HUES6 (cell line): ENCODE data around the gene NCKAP5.

ENCODE experiments used
- H3K27ac ChIP-seq: 2 replicates; pipeline ENCODE4 v1.7.0; 2013; ENCODE audit warnings: low read depth, mild to moderate bottlenecking, low read length, inconsistent platforms
- H3K27me3 ChIP-seq: 2 replicates; pipeline ENCODE4 v1.6.1; 2013; ENCODE audit warnings: low read length; ENCODE audit not compliant: control insufficient read depth, insufficient read depth
- H3K36me3 ChIP-seq: 2 replicates; pipeline ENCODE4 v1.6.1; 2013; ENCODE audit warnings: low read length; ENCODE audit not compliant: control insufficient read depth, insufficient read depth
- H3K4me1 ChIP-seq: 2 replicates; pipeline ENCODE4 v1.6.1; 2013; ENCODE audit warnings: low read length; ENCODE audit not compliant: control insufficient read depth, insufficient read depth
- H3K4me3 ChIP-seq: 2 replicates; pipeline ENCODE4 v1.5.1; 2013; ENCODE audit warnings: low read depth, low read length
- H3K9ac ChIP-seq: one replicate; pipeline ENCODE4 v1.6.1; 2013; ENCODE audit warnings: mild to moderate bottlenecking, low read length
- H3K9me3 ChIP-seq: 2 replicates; pipeline ENCODE4 v1.6.1; 2013; ENCODE audit warnings: low read depth, low read length; ENCODE audit not compliant: control insufficient read depth, insufficient read depth

The NCKAP5 gene

DNA sequence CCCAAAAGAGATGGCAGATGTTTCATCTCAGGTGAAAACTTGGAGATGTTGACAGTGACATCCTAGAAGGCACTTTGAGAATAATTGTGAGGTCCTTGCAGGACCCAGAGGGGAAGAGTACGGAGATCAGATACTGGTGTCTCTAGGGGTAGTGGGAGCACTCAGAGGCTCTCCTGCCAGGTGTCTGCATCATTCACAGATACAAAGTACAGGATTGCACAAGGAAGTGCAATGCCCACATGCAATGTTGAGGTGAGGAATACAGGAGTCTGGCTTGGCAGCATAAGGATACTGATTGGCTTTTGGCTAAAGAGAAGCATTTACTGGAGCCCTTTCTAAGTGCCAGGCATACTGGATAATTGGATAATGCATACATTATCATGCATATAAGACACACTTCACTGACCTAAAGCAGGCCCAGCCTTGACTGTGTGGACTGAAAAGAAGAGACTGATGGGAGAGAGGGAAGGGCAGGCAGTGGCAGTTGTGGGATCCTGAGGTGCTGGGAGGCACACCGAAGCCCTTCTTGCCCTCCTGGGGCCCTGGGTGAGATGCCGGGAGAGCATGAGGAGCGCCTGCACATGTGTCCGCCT lies 31.0 kb upstream of the NCKAP5 start:
- no peak overlapping the region for H3K9ac ChIP-seq
- no peaks in the 10 kb centered on the region for H3K36me3 ChIP-seq
- no peak overlapping the region for H3K4me3 ChIP-seq
- H3K27me3 ChIP-seq: peaks cover 6% of the 10 kb centered on the region; the same call in 1 of the 2 replicates
- H3K4me1 ChIP-seq: peaks cover 4% of the 10 kb centered on the region; the same call in 1 of the 2 replicates
- H3K9me3 ChIP-seq: no peaks in the 10 kb centered on the region
- H3K27ac ChIP-seq: no peak overlapping the region

DNA sequence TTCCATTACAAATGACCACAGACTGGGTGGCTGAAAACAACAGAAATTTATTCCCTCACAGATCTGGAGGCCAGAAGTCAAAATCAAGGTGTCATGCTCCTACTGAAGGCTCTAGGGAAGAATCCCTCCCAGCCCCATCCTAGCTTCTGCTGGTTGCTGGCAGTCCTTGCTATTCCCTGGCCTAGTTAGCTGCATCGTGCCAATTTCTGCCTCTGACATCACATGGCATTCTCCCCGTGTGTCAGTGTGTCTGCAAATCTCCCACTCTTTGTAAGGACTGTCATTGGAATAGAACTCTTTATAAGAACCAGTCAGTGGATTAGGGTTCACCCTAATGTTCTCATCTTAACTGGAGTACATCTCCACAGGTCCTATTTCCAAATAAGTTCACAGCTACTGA lies 30.5 kb upstream of the NCKAP5 start:
- H3K27me3 ChIP-seq: peaks cover 6% of the 10 kb centered on the region; the same call in 1 of the 2 replicates
- no peak overlapping the region for H3K9ac ChIP-seq
- H3K27ac ChIP-seq: no peak overlapping the region
- H3K36me3 ChIP-seq: no peaks in the 10 kb centered on the region
- no peak overlapping the region for H3K4me3 ChIP-seq
- H3K4me1 ChIP-seq: peaks cover 4% of the 10 kb centered on the region; the same call in 1 of the 2 replicates
- H3K9me3 ChIP-seq: no peaks in the 10 kb centered on the region

DNA sequence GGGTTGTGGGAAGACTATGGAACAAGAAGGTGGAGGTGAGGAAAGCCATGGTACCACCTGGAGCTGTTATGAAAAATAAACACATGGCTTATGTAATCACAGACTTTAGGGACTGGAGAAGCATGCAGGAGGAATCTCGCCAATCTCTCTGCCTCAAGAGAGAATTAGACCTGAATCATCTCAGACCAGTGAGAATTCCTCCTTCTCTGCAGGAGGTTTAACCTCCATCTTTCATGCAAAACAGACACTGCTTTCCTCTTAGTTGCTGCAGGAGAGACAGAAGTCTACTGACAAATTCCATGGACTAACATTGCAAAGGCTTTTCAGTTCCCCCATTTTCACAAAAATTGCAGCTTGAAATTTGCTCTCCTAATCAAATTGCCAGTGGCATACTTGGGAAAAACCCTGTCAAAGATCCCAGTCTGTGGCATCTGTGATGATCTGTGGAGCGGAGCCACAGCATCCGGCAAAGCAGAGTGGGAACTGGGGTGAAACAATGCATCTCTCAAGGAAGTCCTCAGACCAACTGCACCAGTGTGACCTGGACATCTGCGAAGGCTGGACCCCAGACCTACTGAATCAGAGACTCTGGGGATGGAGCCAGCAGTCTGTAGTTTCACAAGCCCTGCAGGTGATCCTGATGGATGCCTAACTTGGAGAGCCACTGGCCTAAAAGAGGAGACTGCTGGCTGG lies 28.6 kb upstream of the NCKAP5 start:
- Histone ChIP-seq H3K27ac (no peak overlapping the region), H3K36me3 (no peaks in the 10 kb centered on the region), H3K4me3 (no peak overlapping the region), H3K9me3 (no peaks in the 10 kb centered on the region), H3K9ac (no peak overlapping the region), H3K4me1 (peaks cover 4% of the 10 kb centered on the region; the same call in 1 of the 2 replicates), H3K27me3 (peaks cover 6% of the 10 kb centered on the region; the same call in 1 of the 2 replicates)

DNA sequence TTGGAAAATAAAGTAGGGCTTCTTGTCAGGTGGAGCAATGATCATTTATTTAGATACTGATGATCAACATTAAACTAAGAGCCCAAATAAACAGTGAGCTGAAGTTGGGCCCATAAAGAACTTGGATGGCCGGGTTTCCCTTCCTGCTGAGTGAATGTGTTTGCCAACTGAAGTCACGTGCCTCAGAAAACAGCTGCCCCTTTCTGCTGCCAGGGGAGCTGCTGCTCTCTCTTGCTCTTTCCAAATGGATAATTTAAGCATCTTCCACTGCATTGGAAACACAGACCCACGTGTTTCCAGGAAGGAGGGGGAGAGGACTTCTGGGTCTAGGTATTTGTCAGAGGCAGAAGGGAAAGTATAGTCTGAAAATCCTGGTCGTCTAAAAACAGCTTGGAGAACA lies 22.9 kb upstream of the NCKAP5 start:
- no peak overlapping the region for H3K9ac ChIP-seq
- H3K9me3 ChIP-seq: no peaks in the 10 kb centered on the region
- no peaks in the 10 kb centered on the region for H3K27me3 ChIP-seq
- H3K4me1 ChIP-seq: 0 out of 2 replicates have a peak, but pooled peaks cover 2% of the 10 kb centered on the region
- H3K4me3 ChIP-seq: no peak overlapping the region
- H3K36me3 ChIP-seq: no peaks in the 10 kb centered on the region
- H3K27ac ChIP-seq: no peak overlapping the region

DNA sequence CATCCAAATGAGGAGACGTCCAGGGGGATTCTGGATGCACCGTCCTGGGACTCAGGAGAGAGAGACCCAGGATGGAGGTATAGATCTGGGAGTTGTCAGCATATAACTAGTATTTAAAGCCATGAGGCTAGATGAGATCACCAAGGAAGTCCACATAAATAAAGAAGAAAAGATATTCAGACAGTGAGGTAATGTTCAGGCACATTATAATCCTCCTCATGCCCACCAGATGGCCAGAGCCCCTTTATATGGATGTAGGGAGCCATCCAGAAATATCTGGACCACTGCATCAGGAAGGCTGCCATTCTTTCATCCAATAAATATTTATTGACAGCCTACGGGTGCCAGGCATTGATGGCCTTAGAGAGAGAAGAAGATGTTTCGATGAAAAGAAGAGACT lies 21.2 kb upstream of the NCKAP5 start:
- H3K9ac ChIP-seq: no peak overlapping the region
- 0 out of 2 replicates have a peak, but pooled peaks cover 2% of the 10 kb centered on the region for H3K4me1 ChIP-seq
- no peaks in the 10 kb centered on the region for H3K9me3 ChIP-seq
- no peak overlapping the region for H3K27ac ChIP-seq
- no peak overlapping the region for H3K4me3 ChIP-seq
- no peaks in the 10 kb centered on the region for H3K36me3 ChIP-seq
- no peaks in the 10 kb centered on the region for H3K27me3 ChIP-seq

DNA sequence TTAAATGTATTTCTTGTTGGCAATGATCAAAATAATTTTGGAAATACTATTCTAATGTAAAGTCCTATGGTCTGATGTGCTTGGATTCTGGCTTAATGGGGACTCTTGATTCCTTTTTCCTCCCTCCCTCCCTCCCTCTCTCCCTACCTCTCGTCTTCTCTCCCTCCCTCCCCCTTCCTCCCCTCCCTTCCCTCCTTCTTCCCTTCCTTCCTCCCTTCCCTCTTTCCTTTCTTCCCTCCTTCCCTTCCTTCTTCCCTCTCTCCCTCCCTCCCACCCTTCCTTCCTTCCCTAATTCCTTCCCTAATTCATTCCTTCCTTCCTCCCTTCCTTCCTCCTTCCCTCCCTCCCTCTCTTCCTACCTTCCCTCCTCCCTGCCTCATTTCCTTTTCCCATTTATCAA lies 19.9 kb upstream of the NCKAP5 start:
- H3K27ac ChIP-seq: no peak overlapping the region
- no peak overlapping the region for H3K4me3 ChIP-seq
- no peak overlapping the region for H3K9ac ChIP-seq
- H3K27me3 ChIP-seq: no peaks in the 10 kb centered on the region
- 0 out of 2 replicates have a peak, but pooled peaks cover 2% of the 10 kb centered on the region for H3K4me1 ChIP-seq
- H3K9me3 ChIP-seq: no peaks in the 10 kb centered on the region
- H3K36me3 ChIP-seq: no peaks in the 10 kb centered on the region

DNA sequence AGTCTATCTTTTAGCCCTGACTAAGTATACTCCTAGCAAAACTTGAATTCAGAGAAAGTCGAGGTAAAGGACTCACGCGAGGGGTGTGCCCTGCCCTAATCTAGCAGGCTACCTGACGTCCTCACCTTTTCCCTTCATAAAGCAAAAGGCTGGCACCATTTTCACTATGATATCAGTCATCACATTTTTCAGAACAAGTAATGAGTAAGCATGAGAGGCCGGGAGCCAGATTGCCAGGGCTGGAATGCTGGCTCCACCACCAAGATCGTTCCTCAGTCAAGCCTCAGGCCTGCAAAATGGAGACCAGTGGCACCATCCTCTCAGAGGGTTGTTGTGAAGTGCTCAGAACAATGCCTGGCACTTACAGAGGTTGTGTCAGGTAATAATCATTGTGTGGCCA lies 18.7 kb upstream of the NCKAP5 start:
- H3K9ac ChIP-seq: no peak overlapping the region
- H3K27ac ChIP-seq: no peak overlapping the region
- no peak overlapping the region for H3K4me3 ChIP-seq
- no peaks in the 10 kb centered on the region for H3K36me3 ChIP-seq
- H3K9me3 ChIP-seq: no peaks in the 10 kb centered on the region
- no peaks in the 10 kb centered on the region for H3K27me3 ChIP-seq
- H3K4me1 ChIP-seq: 0 out of 2 replicates have a peak, but pooled peaks cover 2% of the 10 kb centered on the region

DNA sequence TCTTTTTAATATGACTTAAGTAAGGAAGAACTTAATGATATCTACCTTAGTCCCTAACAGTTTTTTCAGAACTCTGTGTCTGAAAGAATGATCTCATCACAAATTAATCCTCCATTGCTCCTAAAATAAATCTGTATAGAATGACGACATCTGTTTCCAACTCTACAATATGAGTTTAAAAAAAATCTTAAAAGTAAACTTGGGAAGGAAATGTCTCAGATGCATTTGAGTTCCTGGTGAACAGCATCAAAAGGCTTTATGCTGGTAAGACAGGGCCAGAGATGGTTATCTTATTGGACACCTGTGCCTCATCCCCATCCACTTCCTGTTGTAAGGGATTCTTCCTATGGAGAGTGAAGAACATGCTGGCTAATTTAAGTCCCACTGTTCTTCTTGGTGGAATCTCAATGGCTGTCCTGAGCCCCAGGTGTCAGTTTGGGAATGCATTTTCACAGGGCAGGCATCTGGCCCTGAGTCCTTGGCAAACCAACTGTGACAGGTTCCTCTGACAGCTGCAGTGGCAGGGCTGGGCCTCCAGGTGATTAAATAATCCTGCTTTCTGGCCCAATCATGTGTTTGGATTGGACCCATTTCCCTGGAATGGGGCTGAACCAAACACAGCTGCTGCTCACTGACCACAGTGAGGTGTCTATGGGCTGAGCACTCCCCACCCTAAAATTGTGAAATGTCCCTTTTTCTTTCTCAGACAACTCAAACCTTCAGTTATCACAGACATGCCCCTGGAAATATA lies 12.9 kb upstream of the NCKAP5 start:
- Histone ChIP-seq H3K4me3 (no peak overlapping the region), H3K9me3 (no peaks in the 10 kb centered on the region), H3K27ac (no peak overlapping the region), H3K4me1 (no peaks in the 10 kb centered on the region), H3K27me3 (no peaks in the 10 kb centered on the region), H3K9ac (no peak overlapping the region), H3K36me3 (no peaks in the 10 kb centered on the region)

DNA sequence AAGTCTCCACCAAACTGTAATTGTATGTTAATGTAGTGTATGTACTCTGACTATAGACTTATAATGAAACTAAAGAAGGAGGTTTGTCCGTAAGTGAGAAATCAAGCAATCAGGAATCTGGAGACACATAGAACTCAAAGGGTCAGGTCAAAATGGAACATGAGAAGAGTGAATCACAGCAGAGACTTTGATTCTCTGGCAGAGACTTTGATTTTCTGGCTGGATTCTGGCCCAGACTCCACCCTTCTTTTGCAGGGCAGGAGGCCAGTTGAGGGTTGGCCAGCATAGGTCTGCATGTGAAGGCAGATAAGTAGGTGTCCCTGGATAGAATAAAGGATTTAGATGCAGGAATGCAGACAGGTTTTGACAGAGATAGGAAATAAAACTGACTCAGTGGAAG lies 11.0 kb upstream of the NCKAP5 start:
- Histone ChIP-seq H3K9me3 (no peaks in the 10 kb centered on the region), H3K27ac (no peak overlapping the region), H3K4me1 (no peaks in the 10 kb centered on the region), H3K27me3 (no peaks in the 10 kb centered on the region), H3K36me3 (no peaks in the 10 kb centered on the region), H3K4me3 (no peak overlapping the region), H3K9ac (no peak overlapping the region)

DNA sequence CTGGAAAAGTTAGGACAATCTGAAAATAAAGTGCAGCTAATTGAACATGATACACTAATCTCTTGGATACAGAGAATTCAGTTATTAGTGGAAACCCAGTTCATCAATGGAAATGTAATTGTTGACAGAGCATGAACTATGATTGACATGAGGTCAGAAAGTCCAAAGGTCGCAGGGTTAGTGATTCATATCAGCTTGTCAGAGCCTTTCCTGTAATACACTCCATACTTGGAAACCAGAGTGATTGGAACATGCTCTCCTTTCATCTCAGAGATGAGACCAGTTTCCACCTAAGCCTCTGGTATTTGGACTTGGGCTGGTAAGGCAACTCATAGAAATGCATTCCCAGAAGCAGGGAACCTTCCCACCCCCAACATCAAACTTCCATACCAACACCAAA lies 8.5 kb upstream of the NCKAP5 start:
- Histone ChIP-seq H3K27ac (no peak overlapping the region), H3K36me3 (no peaks in the 10 kb centered on the region), H3K4me3 (no peak overlapping the region), H3K9ac (no peak overlapping the region), H3K27me3 (no peaks in the 10 kb centered on the region), H3K9me3 (no peaks in the 10 kb centered on the region), H3K4me1 (peaks cover 12% of the 10 kb centered on the region)

DNA sequence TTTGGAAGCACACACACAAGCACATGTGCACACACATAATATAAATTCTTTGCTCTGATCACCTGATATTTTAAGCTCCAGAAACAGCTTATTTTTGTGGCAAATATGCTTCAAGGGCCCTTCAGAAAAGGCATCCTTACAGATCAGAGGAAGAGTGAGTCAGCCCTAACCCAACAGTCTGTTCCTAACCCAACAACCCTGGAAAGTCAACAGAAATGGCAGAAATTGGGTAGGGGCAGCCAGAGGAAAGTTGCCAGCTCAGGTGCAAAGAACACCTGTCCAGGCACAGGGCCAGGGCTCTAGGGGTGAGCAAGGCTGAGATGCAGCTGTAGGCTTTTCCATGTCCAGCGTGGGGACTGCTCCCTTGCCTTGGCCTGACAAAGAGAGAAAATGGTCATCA lies 6.4 kb upstream of the NCKAP5 start:
- Histone ChIP-seq H3K9me3 (no peaks in the 10 kb centered on the region), H3K9ac (no peak overlapping the region), H3K36me3 (no peaks in the 10 kb centered on the region), H3K4me3 (no peak overlapping the region), H3K4me1 (peaks cover 22% of the 10 kb centered on the region), H3K27me3 (no peaks in the 10 kb centered on the region), H3K27ac (no peak overlapping the region)
